ENCODE data around the gene ZNF385D.
"Not testable (repeated sequence)": the region's sequence is repeated elsewhere in the genome, so short reads cannot be mapped to it uniquely, and the experiment has no call there.

The ZNF385D gene

DNA sequence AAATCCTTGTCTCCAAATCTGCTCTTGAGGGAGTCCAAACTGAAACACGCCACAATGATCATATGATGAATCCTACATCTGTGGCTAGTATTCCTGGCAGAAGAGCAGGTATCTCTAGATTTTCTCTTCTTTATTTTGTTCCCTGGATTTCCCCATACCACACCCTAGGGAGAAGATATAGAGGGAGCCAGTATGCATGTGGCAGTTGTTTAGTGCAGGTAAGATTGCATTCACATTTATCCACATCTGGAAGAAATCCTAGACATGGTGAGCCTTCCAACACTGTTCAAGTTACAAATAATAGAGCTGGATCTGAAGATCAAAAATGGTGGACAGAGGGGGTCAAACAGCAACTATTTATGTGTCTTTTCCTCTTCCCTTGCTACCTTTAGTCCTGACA lies 316.7 kb downstream of the ZNF385D start:
- DNase-seq: no peak

DNA sequence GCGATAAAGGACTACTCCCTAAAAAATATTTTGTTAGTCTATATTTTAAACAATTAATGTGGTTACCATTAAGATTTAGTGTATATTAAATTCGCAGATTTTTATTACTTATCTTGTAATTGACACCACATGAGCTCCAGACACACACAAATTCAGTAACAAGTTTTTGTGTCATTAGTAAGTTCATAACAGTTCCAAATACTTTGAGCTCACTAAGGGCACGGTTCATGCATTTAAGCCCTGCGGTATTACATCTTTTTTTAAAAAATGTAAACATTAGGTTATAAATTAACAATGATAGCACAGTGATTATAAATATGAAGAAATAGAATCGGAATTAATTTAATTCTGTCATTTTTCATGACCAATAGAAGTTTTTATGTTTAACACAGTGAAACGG lies 317.3 kb downstream of the ZNF385D start:
- DNase-seq: no peak

DNA sequence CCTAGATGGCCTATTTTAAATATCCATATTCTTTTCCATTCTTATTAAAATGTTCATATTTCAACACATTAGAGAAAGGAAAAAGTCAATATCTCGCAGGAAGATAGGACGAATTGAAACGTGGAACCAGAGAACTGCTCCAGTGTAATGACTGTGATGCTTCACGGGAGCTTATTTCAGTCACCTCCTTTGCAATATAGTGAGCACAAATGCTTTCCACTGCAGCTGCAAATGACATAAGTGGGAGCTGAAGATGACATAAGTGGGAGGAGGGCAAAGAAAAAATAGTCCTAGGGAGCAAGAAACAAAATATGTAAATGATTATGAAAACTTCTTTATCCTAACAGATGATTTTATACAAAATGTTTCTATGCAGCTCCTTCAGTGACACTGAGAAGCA lies 324.1 kb downstream of the ZNF385D start:
- no peak for DNase-seq

GRCh38 chr3:21425715-21426114 lies 325.3 kb downstream of the ZNF385D start:
- DNase-seq: no peak

GRCh38 chr3:21421096-21421495 lies 329.9 kb downstream of the ZNF385D start:
- no peak for DNase-seq

DNA sequence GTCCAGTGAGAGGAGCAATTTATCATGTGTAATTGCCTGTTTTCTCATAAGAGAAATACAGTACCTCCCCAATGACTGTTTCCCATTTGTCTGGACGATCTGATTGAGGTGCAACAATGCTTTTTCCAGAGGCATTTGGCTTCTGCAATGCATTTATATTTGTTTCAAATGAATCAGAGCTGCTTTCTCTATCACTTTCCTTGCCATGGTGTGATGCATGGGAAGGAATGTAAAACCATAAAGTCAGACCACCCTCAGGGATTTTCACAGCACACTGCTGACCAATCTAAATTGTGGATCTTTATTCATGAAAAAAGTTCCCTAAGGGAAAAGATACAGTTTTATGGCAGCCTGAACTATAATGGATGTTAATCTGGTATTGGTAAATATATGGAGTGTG lies 333.0 kb downstream of the ZNF385D start:
- DNase-seq: no peak

DNA sequence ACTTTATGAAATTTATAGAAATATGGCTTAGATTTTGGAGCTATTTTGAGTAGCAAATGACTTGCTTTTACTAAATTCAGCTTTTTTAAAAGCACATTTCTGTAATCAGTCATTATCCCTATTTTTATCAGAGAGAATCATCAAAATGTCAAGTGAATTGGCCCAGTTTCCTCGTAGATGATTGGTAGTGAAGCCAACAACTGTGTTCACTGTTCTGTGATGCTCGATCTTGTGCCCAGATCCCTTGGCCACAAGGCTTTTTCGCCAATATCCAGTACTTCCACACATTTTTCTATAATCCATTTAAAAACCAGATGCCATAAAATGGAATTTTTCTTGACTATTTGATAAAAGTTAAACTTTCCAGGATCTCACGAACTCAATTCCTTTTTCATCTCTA lies 336.5 kb downstream of the ZNF385D start:
- no peak for DNase-seq

DNA sequence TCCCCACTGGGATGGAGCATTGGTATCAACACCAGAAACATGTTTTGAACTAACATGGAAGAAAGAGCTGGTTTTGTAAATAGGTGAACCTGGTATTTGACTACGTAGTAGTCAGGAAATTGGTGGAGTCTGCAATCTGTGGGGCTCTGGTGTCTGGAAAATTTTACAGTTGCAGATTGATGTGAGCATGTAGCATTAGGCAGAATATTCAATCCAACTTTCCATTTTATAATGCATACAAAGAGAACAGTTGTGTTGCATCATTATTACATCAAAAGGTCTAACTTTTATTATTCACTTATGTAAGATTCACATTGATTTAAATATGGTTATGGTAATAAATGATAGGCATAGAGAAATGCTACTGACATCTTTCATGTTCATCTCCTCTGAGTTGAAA lies 340.0 kb downstream of the ZNF385D start:
- no peak for DNase-seq

DNA sequence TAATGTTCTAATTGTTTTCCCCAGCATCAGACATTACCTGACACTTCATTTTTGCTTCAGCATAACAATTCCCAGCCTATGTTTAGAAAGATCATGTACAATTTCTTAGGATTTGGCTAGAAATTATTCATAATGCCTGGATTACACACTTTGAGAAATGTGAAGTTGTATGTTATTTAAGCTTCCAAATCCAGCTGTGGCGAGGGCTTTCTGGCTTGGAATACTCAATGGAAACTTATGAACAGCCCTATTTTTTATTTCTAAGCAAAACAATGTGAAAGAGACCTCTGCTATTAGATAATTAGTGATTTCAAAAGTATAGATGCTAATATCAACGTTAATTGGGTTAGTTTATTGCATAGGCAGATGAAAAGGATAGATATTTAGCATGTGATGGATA lies 341.6 kb downstream of the ZNF385D start:
- no peak for DNase-seq

DNA sequence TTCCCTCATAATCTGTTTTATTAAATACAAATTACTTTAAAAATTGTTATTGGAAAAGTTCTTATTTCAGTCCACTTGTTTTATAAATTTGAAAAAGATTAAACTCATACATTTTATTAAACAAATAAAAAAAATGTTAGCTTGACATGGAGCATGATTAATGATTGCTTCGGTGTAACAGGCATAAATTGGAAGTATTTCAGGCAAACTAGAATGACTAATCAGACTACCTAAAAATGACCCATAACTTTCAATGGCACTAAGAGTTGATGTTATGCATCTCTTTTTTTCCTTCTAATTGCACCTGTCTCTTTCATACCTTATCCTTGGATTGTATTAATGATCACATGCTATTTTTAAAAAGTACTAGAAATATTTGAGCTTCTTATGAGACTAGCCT lies 343.3 kb downstream of the ZNF385D start:
- DNase-seq: no peak

GRCh38 chr3:21405671-21406667 lies 345.0 kb downstream of the ZNF385D start:
- no peak for DNase-seq

DNA sequence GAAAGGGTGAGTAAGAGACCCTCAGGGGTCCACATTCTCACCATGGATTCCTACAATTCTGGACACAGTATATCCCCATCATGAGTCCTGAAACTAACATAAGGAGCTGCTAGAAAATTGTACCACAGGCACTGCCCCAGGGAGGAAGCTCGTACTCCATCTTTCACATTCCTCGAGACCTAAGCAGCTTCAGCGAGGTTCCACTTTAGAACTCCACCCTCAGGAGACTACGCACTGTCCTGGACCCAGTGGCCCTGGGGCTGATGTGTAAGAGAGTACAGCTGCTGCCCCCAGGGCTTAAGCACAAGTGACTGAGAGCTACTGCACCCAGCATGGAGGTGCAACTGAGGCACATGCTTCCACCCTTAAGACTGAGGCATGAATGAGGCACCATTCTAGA lies 352.5 kb downstream of the ZNF385D start:
- no peak for DNase-seq

DNA sequence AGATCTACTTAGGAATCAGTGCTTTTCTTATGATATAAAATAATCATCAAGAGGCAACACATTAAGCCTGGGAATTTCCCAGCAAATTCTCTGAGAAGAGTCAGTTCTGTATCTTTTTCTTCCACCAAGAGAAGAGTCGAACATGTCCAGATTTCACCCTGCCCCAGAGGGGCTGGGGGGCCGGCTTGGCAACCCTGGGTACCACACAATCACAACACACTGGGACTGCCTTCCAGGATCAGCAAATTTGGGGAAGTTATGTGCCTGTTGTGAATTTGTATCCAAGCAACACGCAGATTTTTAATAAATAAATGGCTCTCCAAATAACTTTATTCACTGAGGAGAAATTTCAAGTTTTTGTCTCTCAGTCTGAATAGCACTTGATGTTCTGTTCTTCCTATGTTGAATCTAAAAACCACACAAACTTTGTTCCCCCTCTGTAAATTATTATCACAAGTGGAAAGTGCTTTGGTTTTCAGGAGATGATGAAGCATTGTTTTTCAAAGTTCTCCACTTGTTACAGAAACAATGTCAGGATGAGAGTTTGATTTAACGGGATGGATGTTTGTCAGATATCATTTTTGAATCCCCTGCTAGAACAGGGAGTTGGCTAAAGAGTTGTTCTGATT lies 357.2 kb downstream of the ZNF385D start:
- no peak for DNase-seq

DNA sequence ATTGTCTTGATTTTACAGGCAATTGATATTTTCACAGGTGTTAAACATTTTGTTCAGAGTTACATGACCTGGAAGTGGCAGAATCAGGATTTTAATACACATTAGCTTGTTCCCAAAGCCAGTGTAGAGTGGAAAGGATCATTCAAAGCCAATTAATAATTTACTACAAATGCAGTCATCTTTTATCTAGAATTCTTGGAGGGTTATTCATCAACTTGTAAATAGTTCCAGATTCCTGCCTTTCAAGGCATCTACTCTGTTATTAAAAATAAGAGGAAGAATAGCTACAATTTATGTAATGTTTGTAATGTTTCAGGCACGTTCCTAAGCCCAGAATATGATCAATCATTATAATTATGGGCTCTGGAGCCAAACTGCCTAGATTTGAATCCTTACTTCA lies 358.5 kb downstream of the ZNF385D start:
- no peak for DNase-seq

- DNase-seq: no peak
Measured at GRCh38 chr3:21390856-21391255, 360.2 kb downstream of the ZNF385D start.

- DNase-seq: no peak
Measured at GRCh38 chr3:21390136-21390535, 360.9 kb downstream of the ZNF385D start.

- DNase-seq: not testable (repeated sequence)
Measured at GRCh38 chr3:21387142-21387826, 363.7 kb downstream of the ZNF385D start.

DNA sequence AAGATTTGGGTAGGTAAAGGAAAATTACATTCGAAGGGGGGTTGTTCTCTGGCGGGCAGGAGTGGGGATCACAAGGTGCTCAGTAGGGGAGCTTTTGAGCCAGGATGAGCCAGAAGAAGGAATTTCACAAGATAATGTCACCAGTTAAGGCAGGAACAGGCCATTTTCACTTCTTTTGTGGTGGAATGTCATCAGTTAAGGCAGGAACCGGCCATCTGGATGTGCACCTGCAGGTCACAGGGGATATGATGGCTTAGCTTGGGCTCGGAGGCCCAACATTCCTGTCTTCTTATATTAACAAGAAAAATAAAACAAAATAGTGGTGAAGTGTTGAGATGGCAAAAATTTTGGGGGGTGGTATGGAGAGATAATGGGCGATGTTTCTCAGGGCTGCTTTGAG lies 373.0 kb downstream of the ZNF385D start:
- not testable (repeated sequence) for DNase-seq

- no peak for DNase-seq
Measured at GRCh38 chr3:21377071-21377769, 373.8 kb downstream of the ZNF385D start.

DNA sequence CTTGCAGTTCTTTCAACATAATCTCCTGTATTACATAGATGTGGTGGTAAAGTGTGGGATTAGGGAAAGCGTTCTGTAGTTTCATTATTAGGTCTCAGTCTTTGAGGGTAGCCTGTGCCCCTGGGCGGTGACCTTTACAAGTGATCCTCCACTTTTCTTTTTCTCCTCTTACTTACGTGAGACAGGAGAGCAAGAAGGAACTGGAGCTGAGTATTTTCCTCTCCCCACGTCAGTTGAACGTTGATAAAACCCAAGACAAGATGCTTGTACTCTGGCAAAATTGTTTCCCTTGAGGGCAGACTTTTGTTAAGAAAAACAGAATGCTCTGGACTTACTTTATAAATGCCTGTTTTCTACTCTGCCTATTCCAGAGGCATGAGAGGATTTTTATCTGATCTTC lies 378.7 kb downstream of the ZNF385D start:
- DNase-seq: no peak
